Activated CD4-positive, alpha-beta T cell treated with anti-CD3 and anti-CD28 coated beads for 36 hours (primary cell): ENCODE results near the gene CPLX3. TPM values are rescaled to one million over a fixed set of nuclear protein-coding genes. Genes with fewer than 3 reads are reported as not detected.

Experiments used
- ATAC-seq: fragments of 200-7000 bp; cut with Tn5 transposase; one replicate; pipeline ENCODE4 v1.10.0; 2021; ENCODE audit warnings: mild to moderate bottlenecking, moderate library complexity
- CTCF ChIA-PET: fragments of 350-600 bp; sonication (Branson Sonifier 250); formaldehyde crosslinking; loops from one replicate; lab custom pipeline; 2021; ENCODE audit warnings: antibody characterized with exemption; lab: Charles Lee
- POLR2A ChIA-PET: fragments of 350-600 bp; sonication (Branson Sonifier 250); formaldehyde crosslinking; loops from one replicate; lab custom pipeline; 2021; ENCODE audit warnings: antibody characterized with exemption, inconsistent platforms; lab: Charles Lee
- DNase-seq: peaks from one replicate; pipeline ENCODE4 v3.0.0-alpha.2; 2020
- H3K27ac Mint-ChIP-seq: one replicate; pipeline ENCODE4 v1.8.0; 2021; ENCODE audit warnings: mixed read lengths
- H3K27me3 Mint-ChIP-seq: one replicate; pipeline ENCODE4 v1.8.0; 2021; ENCODE audit warnings: mixed read lengths
- H3K36me3 Mint-ChIP-seq: one replicate; pipeline ENCODE4 v1.8.0; 2021; ENCODE audit warnings: low read depth, mixed read lengths
- H3K4me1 Mint-ChIP-seq: one replicate; pipeline ENCODE4 v1.8.0; 2021; ENCODE audit warnings: mixed read lengths
- H3K4me3 Mint-ChIP-seq: one replicate; pipeline ENCODE4 v1.8.0; 2021; ENCODE audit warnings: mild to moderate bottlenecking, moderate library complexity, mixed read lengths
- H3K9me3 Mint-ChIP-seq: one replicate; pipeline ENCODE4 v1.8.0; 2021; ENCODE audit warnings: low read depth, mixed read lengths
- intact Hi-C, 2 experiments: fragments of 100-400 bp; cut with DNase I in 1 of 2; cut with micrococcal nuclease in 1 of 2; formaldehyde crosslinking; loops; one replicate each; pipeline versions ENCODE4 v1.14.2 to v1.15.1; 2022 to 2024; cut with DNase I, micrococcal nuclease
- total RNA-seq, 2 experiments: library from RNA; stranded (reverse); gene quantifications; one replicate each; pipeline ENCODE4 v1.2.3, GENCODE V29; 2021

The CPLX3 gene
- total RNA-seq, 2 experiments from 2014 or later = 0.11 TPM; not detected in 1

DNA sequence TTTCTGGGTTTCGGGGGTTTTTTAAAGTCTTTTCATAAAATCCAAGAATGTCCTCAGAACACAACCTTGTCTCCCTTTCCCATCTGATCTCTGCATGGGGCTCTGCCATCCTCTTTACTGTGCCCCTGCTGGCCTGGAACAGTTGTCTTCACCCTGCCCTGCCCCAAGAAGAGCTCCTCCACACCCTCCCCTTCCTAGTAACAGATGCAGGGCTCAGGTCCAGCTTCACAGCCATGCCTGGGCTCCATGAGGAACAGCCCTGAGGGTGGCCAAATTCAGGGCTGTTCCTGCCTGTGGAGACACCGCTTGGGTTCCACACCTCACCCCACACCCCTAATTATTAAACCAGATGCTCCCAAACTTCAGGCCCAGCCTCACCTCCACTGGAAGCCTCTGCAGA, 29.4 kb downstream of the CPLX3 start:
- H3K27ac Mint-ChIP-seq = peak overlapping the region; percentile 73
- ChIA-PET POLR2A (no interaction called here), CTCF (interaction anchor here (0.6 to 2.0 kb wide), 6 partner anchors 11 to 475 kb away, joined by 3 to 7 read pairs (median 4); no protein-coding TSS in a partner anchor)
- peaks cover 15% of the 10 kb centered on the region for H3K36me3 Mint-ChIP-seq
- no peaks in the 10 kb centered on the region for H3K9me3 Mint-ChIP-seq
- ATAC-seq = no peak
- DNase-seq = no peak
- H3K4me3 Mint-ChIP-seq = no peak overlapping the region
- peaks cover 31% of the 10 kb centered on the region for H3K4me1 Mint-ChIP-seq
- H3K27me3 Mint-ChIP-seq = no peaks in the 10 kb centered on the region
- intact Hi-C loops = no loop called here

DNA sequence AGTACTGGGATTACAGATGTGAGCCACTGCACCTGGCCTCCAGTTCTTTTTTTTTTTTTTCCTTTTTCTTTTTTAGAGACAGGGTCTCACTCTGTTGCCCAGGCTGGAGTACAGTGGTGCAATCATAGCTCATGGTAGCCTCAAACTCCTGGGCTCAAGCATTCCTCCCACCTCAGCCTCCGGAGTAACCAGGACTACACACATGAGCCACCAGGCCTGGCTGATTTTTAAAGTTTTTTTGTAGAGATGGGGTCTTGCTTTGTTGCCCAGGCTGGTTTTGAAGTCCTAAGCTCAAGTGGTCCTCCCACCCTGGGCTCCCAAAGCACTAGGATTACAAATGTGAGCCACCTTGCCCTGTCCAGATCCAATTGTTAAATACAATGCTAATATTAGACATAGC, 30.1 kb downstream of the CPLX3 start:
- no peak for DNase-seq
- Mint-ChIP-seq H3K4me1 (peaks cover 34% of the 10 kb centered on the region), H3K4me3 (no peak overlapping the region), H3K27ac (no peak overlapping the region), H3K36me3 (peaks cover 10% of the 10 kb centered on the region), H3K27me3 (no peaks in the 10 kb centered on the region), H3K9me3 (no peaks in the 10 kb centered on the region)
- POLR2A ChIA-PET = no interaction called here
- intact Hi-C loops = no loop called here
- CTCF ChIA-PET = interaction anchor here (0.6 to 2.0 kb wide), 6 partner anchors 13 to 217 kb away, joined by 3 to 7 read pairs (median 3); no protein-coding TSS in a partner anchor
- no peak for ATAC-seq

DNA sequence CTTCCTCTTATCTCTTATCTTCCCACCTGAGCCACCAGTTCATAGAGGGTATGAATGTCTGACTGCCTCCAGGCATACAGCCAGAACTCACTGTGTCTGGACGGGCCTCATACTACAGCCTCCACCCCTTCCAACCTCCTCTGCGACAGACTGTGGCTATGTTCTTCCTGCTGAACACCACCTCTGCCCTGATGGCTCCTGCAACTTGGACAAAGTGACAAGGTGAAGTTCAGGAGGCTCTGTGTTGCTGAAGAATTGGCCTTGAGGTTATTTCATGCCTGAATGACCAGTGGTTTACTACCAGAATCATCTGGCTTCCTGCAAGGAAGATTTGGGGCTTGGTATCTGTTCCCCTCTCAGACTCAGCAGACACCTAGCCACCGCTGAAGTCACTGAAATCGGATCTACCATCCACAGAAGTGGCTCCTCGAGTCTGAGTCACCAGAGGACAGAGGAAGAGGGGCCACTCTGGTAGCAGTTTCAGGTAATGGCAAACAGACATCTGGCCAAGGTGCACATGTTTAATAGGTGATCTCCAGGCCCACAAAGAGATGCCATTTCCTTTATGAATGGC, 30.7 kb downstream of the CPLX3 start:
- Mint-ChIP-seq H3K9me3 (no peaks in the 10 kb centered on the region), H3K27me3 (no peaks in the 10 kb centered on the region), H3K27ac (peak overlapping the region; percentile 56), H3K4me1 (peaks cover 34% of the 10 kb centered on the region), H3K4me3 (no peak overlapping the region), H3K36me3 (peaks cover 7% of the 10 kb centered on the region)
- DNase-seq = no peak
- no peak for ATAC-seq
- POLR2A ChIA-PET = no interaction called here
- CTCF ChIA-PET = interaction anchor here (0.6 to 2.0 kb wide), 5 partner anchors 45 to 217 kb away, joined by 3 to 7 read pairs (median 3); no protein-coding TSS in a partner anchor
- intact Hi-C loops = no loop called here

DNA sequence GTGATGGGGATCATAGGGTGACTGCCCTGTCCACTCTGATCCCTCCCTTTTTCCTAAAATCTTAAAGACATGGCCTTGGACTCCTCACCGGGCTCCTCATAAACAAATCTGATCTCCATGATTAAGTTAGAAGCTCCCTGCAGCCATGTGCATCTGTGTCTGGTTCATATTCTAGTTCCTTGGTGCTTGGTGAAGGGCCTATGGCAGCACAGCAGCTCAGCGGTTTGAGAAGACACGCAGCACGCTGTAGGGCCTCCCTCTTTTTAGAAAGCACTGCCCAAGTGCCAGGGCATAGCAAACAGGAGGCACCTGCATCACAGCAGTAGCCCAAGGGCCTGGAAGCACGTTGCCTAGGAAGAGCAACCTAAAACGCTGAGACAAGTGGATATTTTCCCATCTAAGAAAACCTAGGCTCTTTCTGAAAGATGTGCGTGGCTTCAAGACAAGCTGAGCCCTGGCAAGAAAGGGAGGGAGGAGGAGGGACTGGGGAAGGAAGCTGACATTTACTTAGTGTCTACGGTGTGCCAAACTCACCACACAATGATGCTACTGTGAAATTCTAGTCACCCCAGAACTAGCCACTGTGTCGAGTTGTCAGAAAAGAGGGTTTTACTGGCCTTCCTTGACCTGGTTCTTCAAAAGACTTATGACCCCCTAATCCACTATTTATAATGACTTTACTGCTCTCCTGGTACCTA, 31.4 kb downstream of the CPLX3 start:
- Mint-ChIP-seq H3K27me3 (no peaks in the 10 kb centered on the region), H3K27ac (peak overlapping the region; percentile 85), H3K4me1 (peaks cover 34% of the 10 kb centered on the region), H3K36me3 (peaks cover 7% of the 10 kb centered on the region), H3K9me3 (no peaks in the 10 kb centered on the region), H3K4me3 (no peak overlapping the region)
- ATAC-seq = peak; percentile 86
- POLR2A ChIA-PET = interaction anchor here (2.3 kb wide), 1 partner anchor 13 kb away, joined by 12 read pairs; no protein-coding TSS in a partner anchor
- DNase-seq = no peak
- intact Hi-C loops = no loop called here
- CTCF ChIA-PET = interaction anchor here (0.6 to 2.4 kb wide), 6 partner anchors 9 to 804 kb away, joined by 3 to 11 read pairs (median 5); no protein-coding TSS in a partner anchor

DNA sequence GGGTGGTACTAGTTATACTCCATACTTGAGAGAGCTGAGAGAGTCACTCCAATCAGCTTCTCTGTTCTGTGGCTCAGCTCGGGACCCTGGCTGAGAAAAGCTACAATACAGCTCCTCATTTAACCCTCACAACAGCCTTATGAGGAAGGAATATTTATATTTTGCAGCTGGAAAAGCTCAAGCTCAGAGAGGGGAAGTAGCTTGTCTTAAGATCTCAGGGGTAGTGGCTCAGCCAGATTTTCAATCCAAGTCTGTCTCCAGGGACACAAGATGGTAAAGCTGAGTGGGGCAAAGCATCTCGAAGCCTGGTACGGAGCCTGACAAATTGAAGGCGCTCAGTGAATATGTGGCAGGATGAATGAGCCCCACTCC, 31.9 kb downstream of the CPLX3 start:
- POLR2A ChIA-PET = interaction anchor here (2.3 kb wide), 1 partner anchor 12 kb away, joined by 12 read pairs; no protein-coding TSS in a partner anchor
- H3K9me3 Mint-ChIP-seq = no peaks in the 10 kb centered on the region
- CTCF ChIA-PET = interaction anchor here (0.6 to 2.4 kb wide), 9 partner anchors 10 to 805 kb away, joined by 3 to 11 read pairs (median 4); no protein-coding TSS in a partner anchor
- H3K27me3 Mint-ChIP-seq = no peaks in the 10 kb centered on the region
- intact Hi-C loops = no loop called here
- ATAC-seq (no peak), DNase-seq (no peak)
- peaks cover 34% of the 10 kb centered on the region for H3K4me1 Mint-ChIP-seq
- peak overlapping the region; percentile 85 for H3K27ac Mint-ChIP-seq
- H3K4me3 Mint-ChIP-seq = no peak overlapping the region
- H3K36me3 Mint-ChIP-seq = peaks cover 6% of the 10 kb centered on the region

DNA sequence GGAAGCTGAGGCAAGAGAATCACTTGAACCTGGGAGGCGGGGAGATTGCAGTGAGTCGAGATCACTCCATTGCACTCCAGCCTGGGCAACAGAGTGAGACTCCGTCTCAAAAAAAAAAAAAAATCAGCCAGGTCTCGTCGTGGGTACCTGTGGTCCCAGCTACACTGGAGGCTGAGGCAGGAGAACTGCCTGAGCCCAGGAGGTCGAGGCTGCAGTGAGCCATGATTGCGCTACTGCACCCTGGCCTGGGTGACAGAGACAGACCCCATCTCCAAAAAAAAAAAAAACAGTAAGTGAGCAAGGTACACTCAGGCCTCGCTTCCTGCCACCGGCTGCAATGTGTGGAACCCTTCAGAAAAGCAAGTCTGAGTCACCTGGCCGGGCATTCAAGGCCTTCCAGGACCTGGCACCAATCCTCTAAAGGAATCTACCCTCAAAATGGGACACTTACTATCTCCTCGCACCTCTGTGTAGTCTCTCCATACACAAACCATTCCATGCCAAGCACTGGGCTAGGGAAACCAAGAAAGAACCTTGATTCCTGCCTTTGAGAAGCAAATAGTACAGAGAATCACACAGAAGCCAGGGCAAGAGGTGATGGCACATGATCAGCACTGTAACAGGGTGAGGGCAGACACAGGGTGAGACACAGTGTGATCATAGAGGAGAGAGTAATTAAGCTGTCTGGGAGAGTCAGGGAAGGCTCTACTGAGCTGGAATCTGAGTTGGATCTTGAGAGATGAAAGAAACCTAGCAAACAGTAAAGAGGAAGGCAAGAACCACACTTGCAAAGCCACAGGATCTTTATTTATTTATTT, 37.0 kb downstream of the CPLX3 start:
- Mint-ChIP-seq H3K9me3 (no peaks in the 10 kb centered on the region), H3K27me3 (no peaks in the 10 kb centered on the region), H3K27ac (peak overlapping the region; percentile 73), H3K4me3 (no peak overlapping the region), H3K36me3 (peaks cover 17% of the 10 kb centered on the region), H3K4me1 (peaks cover 59% of the 10 kb centered on the region)
- POLR2A ChIA-PET = no interaction called here
- ATAC-seq = peak; percentile 75
- DNase-seq = peak; percentile 48
- CTCF ChIA-PET = no interaction called here
- intact Hi-C loops = no loop called here

DNA sequence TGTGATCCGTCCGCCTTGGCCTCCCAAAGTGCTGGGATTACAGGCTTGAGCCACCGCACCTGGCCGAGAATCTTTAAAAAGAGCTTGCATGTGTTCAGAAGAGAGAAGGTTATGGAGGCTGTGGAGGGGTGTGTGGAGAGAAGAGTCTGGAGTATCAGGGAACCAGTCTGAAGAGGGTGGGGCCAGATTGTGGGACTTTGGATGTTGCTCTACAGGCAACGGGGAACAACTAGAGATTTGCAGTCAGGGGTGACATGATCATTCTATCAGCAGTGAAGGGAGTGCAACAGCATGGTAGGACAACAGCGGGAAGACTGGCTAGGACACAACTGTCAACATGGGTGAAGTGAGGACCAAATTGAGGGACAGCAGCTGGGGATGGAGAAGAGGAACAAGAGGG, 37.9 kb downstream of the CPLX3 start:
- H3K4me3 Mint-ChIP-seq = no peak overlapping the region
- DNase-seq = no peak
- H3K27ac Mint-ChIP-seq = peak overlapping the region; percentile 39
- intact Hi-C loops = no loop called here
- ChIA-PET POLR2A (no interaction called here), CTCF (no interaction called here)
- ATAC-seq = no peak
- no peaks in the 10 kb centered on the region for H3K9me3 Mint-ChIP-seq
- H3K36me3 Mint-ChIP-seq = peaks cover 17% of the 10 kb centered on the region
- H3K27me3 Mint-ChIP-seq = no peaks in the 10 kb centered on the region
- peaks cover 62% of the 10 kb centered on the region for H3K4me1 Mint-ChIP-seq

DNA sequence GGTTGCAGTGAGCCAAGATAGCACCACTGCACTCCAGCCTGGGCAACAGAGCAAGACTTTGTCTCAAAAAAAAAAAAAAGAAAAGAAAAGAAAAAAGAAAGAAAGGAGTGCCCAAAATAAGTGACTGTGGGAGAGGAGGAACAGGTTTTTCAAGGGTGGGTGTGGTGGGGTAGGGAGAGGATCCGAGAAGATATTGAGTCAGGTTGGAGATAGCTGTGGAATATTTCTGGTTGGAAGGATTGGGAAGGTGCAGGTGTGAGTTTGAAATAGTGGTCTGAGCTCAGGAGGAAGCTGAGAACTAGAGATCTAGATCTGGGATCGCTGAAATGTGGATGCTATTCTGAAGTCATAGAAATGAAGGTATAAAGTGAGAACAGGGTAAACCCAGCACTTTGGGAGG, 38.9 kb downstream of the CPLX3 start:
- intact Hi-C loops = no loop called here
- H3K36me3 Mint-ChIP-seq = peaks cover 24% of the 10 kb centered on the region
- H3K27ac Mint-ChIP-seq = peak overlapping the region; percentile 24
- ChIA-PET POLR2A (no interaction called here), CTCF (interaction anchor here (1.1 kb wide), 1 partner anchor 36 kb away, joined by 3 read pairs; no protein-coding TSS in a partner anchor)
- no peak for DNase-seq
- peaks cover 66% of the 10 kb centered on the region for H3K4me1 Mint-ChIP-seq
- no peak for ATAC-seq
- no peak overlapping the region for H3K4me3 Mint-ChIP-seq
- H3K9me3 Mint-ChIP-seq = no peaks in the 10 kb centered on the region
- H3K27me3 Mint-ChIP-seq = no peaks in the 10 kb centered on the region

DNA sequence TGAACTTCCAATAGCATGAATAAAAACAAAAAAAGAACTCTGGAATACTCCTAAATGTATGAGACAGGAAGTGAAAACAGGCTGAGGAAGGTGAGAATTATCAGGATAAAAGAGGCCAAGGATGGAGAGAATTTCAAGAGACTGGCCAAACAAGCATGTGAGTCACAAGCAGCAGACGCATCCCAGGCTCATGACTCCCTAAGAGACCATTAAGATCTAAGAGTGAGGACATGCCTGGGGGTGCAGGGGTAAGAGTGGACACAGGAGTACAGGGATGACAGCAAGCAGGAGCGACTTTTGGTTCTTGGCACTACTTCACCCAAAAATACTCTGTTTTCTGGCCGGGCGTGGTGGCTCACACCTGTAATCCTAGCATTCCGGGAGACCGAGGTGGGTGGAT, 39.7 kb downstream of the CPLX3 start:
- DNase-seq = no peak
- Mint-ChIP-seq H3K27ac (peak overlapping the region; percentile 38), H3K4me3 (no peak overlapping the region), H3K27me3 (no peaks in the 10 kb centered on the region), H3K36me3 (peaks cover 29% of the 10 kb centered on the region), H3K4me1 (peaks cover 74% of the 10 kb centered on the region), H3K9me3 (no peaks in the 10 kb centered on the region)
- CTCF ChIA-PET = interaction anchor here (0.6 to 0.9 kb wide), 2 partner anchors 21 to 98 kb away, joined by 3 read pairs; no protein-coding TSS in a partner anchor
- intact Hi-C loops = no loop called here
- ATAC-seq = no peak
- POLR2A ChIA-PET = interaction anchor here (0.5 kb wide), 1 partner anchor 9 kb away, joined by 9 read pairs; no protein-coding TSS in a partner anchor

DNA sequence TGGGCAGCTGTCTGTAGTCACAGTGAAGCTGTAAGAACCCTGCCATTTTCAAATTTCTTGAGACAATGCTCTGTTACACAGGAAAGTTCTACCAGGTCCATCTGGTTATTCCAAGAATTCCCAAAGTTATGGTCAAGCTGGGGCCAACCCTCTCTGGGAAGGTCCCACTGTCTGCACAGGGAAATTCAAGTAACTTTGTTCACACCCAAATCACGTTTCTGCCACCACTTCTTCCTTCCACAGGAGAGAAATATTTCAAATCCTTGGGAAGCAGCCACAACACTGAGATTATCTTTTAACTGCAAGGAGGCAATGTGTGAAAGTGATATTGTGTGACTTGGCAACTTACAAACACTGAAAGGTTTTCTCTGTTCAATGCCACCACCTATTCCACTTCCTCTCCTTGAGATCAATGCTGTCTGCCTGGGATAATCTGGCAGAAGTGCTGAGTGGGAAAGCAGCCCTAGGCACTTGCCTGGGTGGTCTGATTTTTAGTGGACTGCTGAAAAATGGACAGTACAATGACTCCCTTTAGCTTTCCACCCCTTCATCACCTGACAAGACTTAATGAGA, 41.1 kb downstream of the CPLX3 start:
- H3K4me1 Mint-ChIP-seq = peaks cover 83% of the 10 kb centered on the region
- CTCF ChIA-PET = interaction anchor here (0.9 to 4.3 kb wide), 3 partner anchors 12 to 34 kb away, joined by 3 to 38 read pairs (median 4); no protein-coding TSS in a partner anchor
- intact Hi-C loops = no loop called here
- peak overlapping the region; percentile 14 for H3K4me3 Mint-ChIP-seq
- H3K27me3 Mint-ChIP-seq = no peaks in the 10 kb centered on the region
- H3K27ac Mint-ChIP-seq = peak overlapping the region; percentile 77
- POLR2A ChIA-PET = interaction anchor here (0.7 kb wide), 1 partner anchor 142 kb away, joined by 3 read pairs; the partner anchor contains the start of gene CYP1A1
- peaks cover 29% of the 10 kb centered on the region for H3K36me3 Mint-ChIP-seq
- DNase-seq = no peak
- no peaks in the 10 kb centered on the region for H3K9me3 Mint-ChIP-seq
- ATAC-seq = no peak
